Peyer's patch (tissue), 4 donors: Measurements from ENCODE around the gene CNOT4. TPM values are rescaled to one million over a fixed set of nuclear protein-coding genes. Genes with fewer than 3 reads are reported as not detected.

Experiments
- DNase-seq, 3 donors: peaks; one replicate each; pipeline ENCODE4 v3.0.0-alpha.2; 2017 to 2019
- H3K27ac ChIP-seq, 4 donors: fragments of 200-600 bp; sonication (generic); one replicate each; pipeline ENCODE4 v1.5.1; 2016 to 2019
- H3K27me3 ChIP-seq, 2 donors: fragments of 200-600 bp; sonication (generic); one replicate each; pipeline ENCODE4 v1.5.1; 2019
- H3K36me3 ChIP-seq, 3 donors: fragments of 200-600 bp; sonication (generic); one replicate each; pipeline ENCODE4 v1.5.1; 2016 to 2019
- H3K4me1 ChIP-seq, 4 donors: fragments of 200-600 bp; sonication (generic); one replicate each; pipeline ENCODE4 v1.5.1; 2016 to 2019
- H3K4me3 ChIP-seq, 4 donors: fragments of 200-600 bp; sonication (generic); 1 replicate in 3 of 4; 2 replicates in 1 of 4; pipeline ENCODE4 v1.5.1; 2016 to 2019; ENCODE audit warnings: mild to moderate bottlenecking in 1 of 4
- H3K9me3 ChIP-seq, 4 donors: fragments of 200-600 bp; sonication (generic); one replicate each; pipeline ENCODE4 v1.5.1; 2016 to 2019; ENCODE audit warnings: mild to moderate bottlenecking in 1 of 4
- CTCF ChIP-seq, 6 experiments: fragments of 450-650 bp in 4 of 6; fragments of 200-600 bp in 2 of 6; sonication (generic) in 1 of 6; IDR thresholded peaks; one replicate each; pipeline ENCODE4 v1.5.1; 2017 to 2019; ENCODE audit warnings: antibody characterized with exemption in 6 of 6, mild to moderate bottlenecking in 3 of 6, moderate library complexity in 1 of 6
- POLR2A ChIP-seq, 2 donors: fragments of 450-650 bp; IDR thresholded peaks; one replicate each; pipeline ENCODE4 v1.5.1; 2017; ENCODE audit warnings: antibody characterized with exemption in 2 of 2, mild to moderate bottlenecking in 2 of 2, moderate library complexity in 2 of 2
- total RNA-seq, 4 donors: library from RNA; depleted of rRNA; stranded (reverse); fragments of >200 nt; gene quantifications; one replicate each; pipeline ENCODE4 v1.1.0, GENCODE V29; 2016

The CNOT4 gene
- total RNA-seq, 4 donors from 2014 or later: 20.2 to 35.5 (median 24.1) TPM

- no peaks in the 10 kb centered on the region for H3K9me3 ChIP-seq
- TF ChIP-seq CTCF (IDR thresholded peaks at IDR 0.05): no peak
- no peak for TF ChIP-seq POLR2A (IDR thresholded peaks at IDR 0.05)
- H3K36me3 ChIP-seq: no peaks in the 10 kb centered on the region
- H3K4me1 ChIP-seq: peaks cover 0 to 3% (median 0%) of the 10 kb centered on the region in 4 donors
- H3K27ac ChIP-seq: no peak overlapping the region
- H3K4me3 ChIP-seq: no peak overlapping the region
- H3K27me3 ChIP-seq: no peaks in the 10 kb centered on the region
- DNase-seq: no peak
Observed at GRCh38 chr7:135372222-135372621, 137.7 kb downstream of the CNOT4 start.

- TF ChIP-seq POLR2A (IDR thresholded peaks at IDR 0.05) (no peak), CTCF (IDR thresholded peaks at IDR 0.05) (no peak)
- Histone ChIP-seq H3K27ac (no peak overlapping the region), H3K36me3 (no peaks in the 10 kb centered on the region), H3K4me1 (peaks cover 0 to 3% (median 0%) of the 10 kb centered on the region in 4 donors), H3K9me3 (no peaks in the 10 kb centered on the region), H3K27me3 (no peaks in the 10 kb centered on the region), H3K4me3 (no peak overlapping the region)
- no peak for DNase-seq
Observed at GRCh38 chr7:135370656-135371055, 139.2 kb downstream of the CNOT4 start.

GRCh38 chr7:135369405-135369804, 140.5 kb downstream of the CNOT4 start:
- no peak for DNase-seq
- H3K4me1 ChIP-seq: peaks cover 0 to 3% (median 0%) of the 10 kb centered on the region in 4 donors
- TF ChIP-seq POLR2A (IDR thresholded peaks at IDR 0.05) (no peak), CTCF (IDR thresholded peaks at IDR 0.05) (no peak)
- no peaks in the 10 kb centered on the region for H3K36me3 ChIP-seq
- H3K27ac ChIP-seq: no peak overlapping the region
- H3K9me3 ChIP-seq: no peaks in the 10 kb centered on the region
- H3K4me3 ChIP-seq: no peak overlapping the region
- no peaks in the 10 kb centered on the region for H3K27me3 ChIP-seq

GRCh38 chr7:135368416-135369186, 141.3 kb downstream of the CNOT4 start:
- H3K9me3 ChIP-seq: no peaks in the 10 kb centered on the region
- TF ChIP-seq POLR2A (IDR thresholded peaks at IDR 0.05) (no peak), CTCF (IDR thresholded peaks at IDR 0.05) (no peak)
- peaks cover 0 to 2% (median 0%) of the 10 kb centered on the region in 3 donors for H3K36me3 ChIP-seq
- H3K4me3 ChIP-seq: no peak overlapping the region
- DNase-seq: no peak
- no peaks in the 10 kb centered on the region for H3K27me3 ChIP-seq
- peaks cover 0 to 3% (median 0%) of the 10 kb centered on the region in 4 donors for H3K4me1 ChIP-seq
- H3K27ac ChIP-seq: no peak overlapping the region

GRCh38 chr7:135366843-135367508, 142.9 kb downstream of the CNOT4 start:
- no peak for TF ChIP-seq CTCF (IDR thresholded peaks at IDR 0.05)
- no peak for TF ChIP-seq POLR2A (IDR thresholded peaks at IDR 0.05)

More at GRCh38 chr7:135366843-135367508, 142.9 kb downstream of the CNOT4 start:
- H3K27ac ChIP-seq: peak overlapping the region in 1 of 4 donors; percentile 22
- no peaks in the 10 kb centered on the region for H3K27me3 ChIP-seq
- H3K4me1 ChIP-seq: peaks cover 0 to 3% (median 0%) of the 10 kb centered on the region in 4 donors
- DNase-seq: peak in 1 of 3 donors; percentile 60
- no peak overlapping the region for H3K4me3 ChIP-seq
- H3K36me3 ChIP-seq: peaks cover 0 to 18% (median 0%) of the 10 kb centered on the region in 3 donors
- no peaks in the 10 kb centered on the region for H3K9me3 ChIP-seq
